Esophagus squamous epithelium (tissue), 5 donors: ENCODE data around the gene IRF7. TPM values are rescaled to one million over a fixed set of nuclear protein-coding genes. Genes with fewer than 3 reads are reported as not detected.
"Not testable (repeated sequence)": the region's sequence is repeated elsewhere in the genome, so short reads cannot be mapped to it uniquely, and the experiment has no call there.

ENCODE experiments used
- DNase-seq: peaks from one replicate; lab custom pipeline; 2025; lab: John Stamatoyannopoulos, UW
- H3K27ac ChIP-seq, 4 donors: fragments of 200-600 bp; sonication (generic); one replicate each; pipeline ENCODE4 v1.5.1; 2016 to 2019; ENCODE audit warnings: mild to moderate bottlenecking in 1 of 4
- H3K27me3 ChIP-seq, 4 donors: fragments of 200-600 bp; sonication (generic); 1 replicate in 3 of 4; 2 replicates in 1 of 4; pipeline versions ENCODE4 v1.5.1 to v1.6.0; 2017 to 2021; ENCODE audit warnings: antibody characterized with exemption in 1 of 4
- H3K36me3 ChIP-seq, 3 donors: fragments of 200-600 bp; sonication (generic); one replicate each; pipeline ENCODE4 v1.5.1; 2016 to 2019
- H3K4me1 ChIP-seq, 3 donors: fragments of 200-600 bp; sonication (generic); one replicate each; pipeline ENCODE4 v1.5.1; 2017 to 2019
- H3K4me3 ChIP-seq, 4 donors: fragments of 200-600 bp; sonication (generic); 1 replicate in 3 of 4; 2 replicates in 1 of 4; pipeline ENCODE4 v1.5.1; 2016 to 2019; ENCODE audit warnings: mild to moderate bottlenecking in 2 of 4, moderate library complexity in 1 of 4
- H3K9me3 ChIP-seq, 3 donors: fragments of 200-600 bp; sonication (generic); one replicate each; pipeline ENCODE4 v1.5.1; 2016 to 2019
- POLR2A ChIP-seq, 4 donors: fragments of 450-650 bp; IDR thresholded peaks; one replicate each; pipeline ENCODE4 v1.6.1; 2017; ENCODE audit warnings: antibody characterized with exemption in 4 of 4, mild to moderate bottlenecking in 4 of 4, moderate library complexity in 3 of 4
- WGBS, 2 donors: methylation state at CpG; one replicate each; pipeline ENCODE4 v1.1.5; 2018; 5-methylcytosine and 5-hydroxymethylcytosine counted together
- intact Hi-C: fragments of 100-400 bp; cut with DNase I; formaldehyde crosslinking; loops from one replicate; pipeline ENCODE4 v1.15.0; 2022
- total RNA-seq, 4 donors: library from RNA; depleted of rRNA; stranded (reverse); fragments of >200 nt; gene quantifications; one replicate each; pipeline ENCODE4 v1.1.0, GENCODE V29; 2016
- TF ChIP-seq, protein P1 (sequence below), 6 experiments: fragments of 450-650 bp in 4 of 6; fragments of 200-600 bp in 2 of 6; sonication (generic) in 2 of 6; IDR thresholded peaks; one replicate each; pipeline ENCODE4 v1.5.1; 2016 to 2019; ENCODE audit warnings: antibody characterized with exemption in 6 of 6, mild to moderate bottlenecking in 4 of 6, moderate library complexity in 4 of 6
- donor health status: DM: yes; HTN: yes; CAD: no.

The IRF7 gene
- total RNA-seq, 4 donors from 2014 or later = 16.9 to 26.3 (median 20.2) TPM

DNA sequence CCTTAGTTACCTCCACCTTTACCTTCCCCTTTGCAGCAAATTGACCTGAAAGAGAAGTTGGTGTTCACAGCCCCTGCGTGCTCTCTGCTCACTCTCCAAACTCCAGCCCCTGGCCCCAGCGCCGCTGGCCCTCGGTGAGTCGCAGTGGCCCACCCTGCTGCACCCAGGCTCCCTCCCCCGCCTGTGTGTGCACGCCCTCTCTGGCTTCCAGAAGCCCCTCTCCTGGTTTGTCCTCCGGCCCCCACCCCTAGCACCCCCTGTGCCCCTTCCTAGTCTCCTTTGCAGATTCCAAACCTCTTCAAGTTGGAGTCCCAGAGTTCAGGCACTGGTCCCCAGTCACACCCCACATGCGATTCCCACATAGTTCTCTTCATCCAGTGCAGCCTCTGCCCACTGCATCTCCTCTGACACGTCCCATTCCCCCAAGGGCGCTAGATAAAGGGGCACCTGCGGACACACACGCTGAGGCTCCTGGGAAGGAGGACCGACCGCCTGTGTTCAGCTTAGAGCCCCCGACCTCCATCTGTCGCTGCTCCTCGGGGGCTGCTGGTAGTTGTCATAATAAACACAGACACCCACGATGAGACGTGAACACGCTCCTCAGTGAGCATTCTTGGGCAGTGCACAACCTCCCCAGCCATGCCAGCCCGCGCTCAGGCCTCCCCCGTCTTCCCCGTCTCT is 41.0 kb downstream of the IRF7 start:
- 19 to 42% methylated on average over 13 to 18 of the region's 25 CpGs for WGBS, 2 donors

DNA sequence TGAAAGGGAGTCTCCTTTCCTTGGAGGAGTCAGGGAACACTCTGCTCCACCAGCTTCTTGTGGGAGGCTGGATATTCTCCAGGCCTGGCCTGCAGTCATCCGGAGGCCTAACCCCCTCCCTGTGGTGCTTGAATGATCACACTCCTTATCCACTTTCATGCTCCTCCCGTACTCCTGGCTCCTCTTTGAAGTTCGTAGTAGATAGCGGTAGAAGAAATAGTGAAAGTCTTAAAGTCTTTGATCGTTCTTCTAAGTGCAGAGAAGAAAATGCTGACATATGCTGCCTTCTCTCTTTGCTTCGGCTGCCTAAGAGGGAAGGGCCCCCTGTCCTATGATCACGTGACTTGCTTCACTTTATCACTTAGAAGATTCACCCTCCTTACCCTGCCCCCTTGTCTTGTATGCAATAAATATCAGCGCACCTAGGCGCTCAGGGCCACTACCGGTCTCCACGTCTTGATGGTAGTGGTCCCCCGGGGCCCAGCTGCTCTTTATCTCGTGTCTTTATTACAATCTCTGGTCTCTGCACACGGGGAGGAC is 41.6 kb downstream of the IRF7 start:
- H3K9me3 ChIP-seq, H3K36me3 ChIP-seq, DNase-seq, H3K27me3 ChIP-seq, intact Hi-C loops, H3K27ac ChIP-seq: not testable (repeated sequence)
- H3K4me1 ChIP-seq = peaks cover 32 to 52% (median 40%) of the 10 kb centered on the region in 3 donors
- H3K4me3 ChIP-seq = peak overlapping the region in 2 of 4 donors; percentile 87 to 97
- 56 to 62% methylated on average over 11 of the region's 14 CpGs for WGBS, 2 donors

More for the DNA sequence above, 41.0 kb downstream of the IRF7 start:
- no peak for DNase-seq
- no peaks in the 10 kb centered on the region for H3K36me3 ChIP-seq
- H3K27me3 ChIP-seq = peaks cover 0 to 9% (median 0%) of the 10 kb centered on the region in 4 donors
- peak overlapping the region in 3 of 4 donors; percentile 73 to 89 (median 84) for H3K27ac ChIP-seq
- no peak for TF ChIP-seq POLR2A (IDR thresholded peaks at IDR 0.05)
- TF ChIP-seq, protein P1, sequence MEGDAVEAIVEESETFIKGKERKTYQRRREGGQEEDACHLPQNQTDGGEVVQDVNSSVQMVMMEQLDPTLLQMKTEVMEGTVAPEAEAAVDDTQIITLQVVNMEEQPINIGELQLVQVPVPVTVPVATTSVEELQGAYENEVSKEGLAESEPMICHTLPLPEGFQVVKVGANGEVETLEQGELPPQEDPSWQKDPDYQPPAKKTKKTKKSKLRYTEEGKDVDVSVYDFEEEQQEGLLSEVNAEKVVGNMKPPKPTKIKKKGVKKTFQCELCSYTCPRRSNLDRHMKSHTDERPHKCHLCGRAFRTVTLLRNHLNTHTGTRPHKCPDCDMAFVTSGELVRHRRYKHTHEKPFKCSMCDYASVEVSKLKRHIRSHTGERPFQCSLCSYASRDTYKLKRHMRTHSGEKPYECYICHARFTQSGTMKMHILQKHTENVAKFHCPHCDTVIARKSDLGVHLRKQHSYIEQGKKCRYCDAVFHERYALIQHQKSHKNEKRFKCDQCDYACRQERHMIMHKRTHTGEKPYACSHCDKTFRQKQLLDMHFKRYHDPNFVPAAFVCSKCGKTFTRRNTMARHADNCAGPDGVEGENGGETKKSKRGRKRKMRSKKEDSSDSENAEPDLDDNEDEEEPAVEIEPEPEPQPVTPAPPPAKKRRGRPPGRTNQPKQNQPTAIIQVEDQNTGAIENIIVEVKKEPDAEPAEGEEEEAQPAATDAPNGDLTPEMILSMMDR (IDR thresholded peaks at IDR 0.05) = no peak
- no peaks in the 10 kb centered on the region for H3K9me3 ChIP-seq
- H3K4me1 ChIP-seq = peaks cover 34 to 52% (median 41%) of the 10 kb centered on the region in 3 donors
- H3K4me3 ChIP-seq = peak overlapping the region; percentile 58 to 97 (median 74)
- intact Hi-C loops = loop anchor here (5.0 kb wide), 1 partner anchor 38 kb away; no protein-coding TSS in a partner anchor

DNA sequence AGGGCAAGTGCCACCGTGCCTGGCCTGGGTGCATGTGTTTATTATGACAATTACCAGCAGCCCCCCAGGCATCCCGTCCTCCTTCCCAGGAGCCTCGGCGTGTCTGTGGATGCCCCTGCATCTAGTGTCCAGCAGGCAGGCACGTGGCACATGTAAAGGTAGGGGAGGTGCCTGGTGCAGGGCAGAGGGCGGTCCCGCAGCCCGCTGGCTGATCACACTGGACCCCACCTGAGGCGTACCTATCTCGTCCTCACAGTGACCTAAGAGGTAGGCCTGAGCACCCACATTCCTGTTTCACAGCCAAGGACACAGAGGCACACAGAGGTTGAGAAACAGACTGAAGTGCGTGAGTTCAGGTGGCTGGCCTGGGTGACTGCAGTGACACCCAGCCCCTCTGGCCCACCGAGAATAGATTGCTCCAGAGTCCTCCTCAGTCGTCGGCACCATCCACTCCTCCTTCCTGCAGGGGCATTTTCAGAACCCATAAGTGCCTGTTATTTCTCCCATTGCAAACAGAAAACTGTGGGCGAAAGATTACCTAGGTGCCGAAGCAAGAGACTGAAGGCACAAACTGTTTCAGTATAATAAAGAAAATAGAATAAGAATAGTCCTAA is 42.5 kb downstream of the IRF7 start:
- Histone ChIP-seq H3K4me3 (no peak overlapping the region), H3K27me3 (peaks cover 0 to 9% (median 0%) of the 10 kb centered on the region in 4 donors), H3K4me1 (peaks cover 24 to 47% (median 34%) of the 10 kb centered on the region in 3 donors), H3K36me3 (no peaks in the 10 kb centered on the region), H3K27ac (no peak overlapping the region), H3K9me3 (no peaks in the 10 kb centered on the region)
- WGBS, 2 donors = 84 to 87% methylated on average over 6 to 10 of the region's 16 CpGs
- no peak for DNase-seq
- TF ChIP-seq, protein P1 (IDR thresholded peaks at IDR 0.05) = no peak
- TF ChIP-seq POLR2A (IDR thresholded peaks at IDR 0.05) = no peak
- intact Hi-C loops = no loop called here

DNA sequence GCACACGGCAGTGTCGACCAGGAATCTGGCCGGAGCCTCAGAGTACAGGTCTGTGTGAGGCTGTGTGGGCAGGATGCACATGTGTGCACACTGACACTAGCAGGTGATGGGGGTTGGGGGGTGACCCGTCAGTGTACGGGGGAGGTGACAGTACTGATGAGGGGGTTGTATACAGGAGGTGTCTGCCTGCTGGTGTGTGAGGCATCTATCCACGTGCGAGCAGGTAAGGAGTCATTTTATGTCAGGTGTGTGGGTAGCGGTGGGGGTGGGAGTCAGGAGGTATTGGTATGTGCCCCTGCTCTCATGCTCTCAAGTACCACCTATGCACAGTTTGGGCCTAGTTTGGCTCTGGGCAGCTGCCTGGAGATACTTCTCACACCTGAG is 44.0 kb downstream of the IRF7 start:
- intact Hi-C loops = no loop called here
- H3K9me3 ChIP-seq = no peaks in the 10 kb centered on the region
- no peaks in the 10 kb centered on the region for H3K36me3 ChIP-seq
- DNase-seq = no peak
- H3K27ac ChIP-seq = no peak overlapping the region
- no peak overlapping the region for H3K4me3 ChIP-seq
- WGBS, 2 donors = 87 to 90% methylated on average over 5 to 6 of the region's 8 CpGs
- peaks cover 0 to 9% (median 0%) of the 10 kb centered on the region in 4 donors for H3K27me3 ChIP-seq
- no peak for TF ChIP-seq POLR2A (IDR thresholded peaks at IDR 0.05)
- TF ChIP-seq, protein P1 (IDR thresholded peaks at IDR 0.05) = no peak
- peaks cover 18 to 46% (median 19%) of the 10 kb centered on the region in 3 donors for H3K4me1 ChIP-seq

DNA sequence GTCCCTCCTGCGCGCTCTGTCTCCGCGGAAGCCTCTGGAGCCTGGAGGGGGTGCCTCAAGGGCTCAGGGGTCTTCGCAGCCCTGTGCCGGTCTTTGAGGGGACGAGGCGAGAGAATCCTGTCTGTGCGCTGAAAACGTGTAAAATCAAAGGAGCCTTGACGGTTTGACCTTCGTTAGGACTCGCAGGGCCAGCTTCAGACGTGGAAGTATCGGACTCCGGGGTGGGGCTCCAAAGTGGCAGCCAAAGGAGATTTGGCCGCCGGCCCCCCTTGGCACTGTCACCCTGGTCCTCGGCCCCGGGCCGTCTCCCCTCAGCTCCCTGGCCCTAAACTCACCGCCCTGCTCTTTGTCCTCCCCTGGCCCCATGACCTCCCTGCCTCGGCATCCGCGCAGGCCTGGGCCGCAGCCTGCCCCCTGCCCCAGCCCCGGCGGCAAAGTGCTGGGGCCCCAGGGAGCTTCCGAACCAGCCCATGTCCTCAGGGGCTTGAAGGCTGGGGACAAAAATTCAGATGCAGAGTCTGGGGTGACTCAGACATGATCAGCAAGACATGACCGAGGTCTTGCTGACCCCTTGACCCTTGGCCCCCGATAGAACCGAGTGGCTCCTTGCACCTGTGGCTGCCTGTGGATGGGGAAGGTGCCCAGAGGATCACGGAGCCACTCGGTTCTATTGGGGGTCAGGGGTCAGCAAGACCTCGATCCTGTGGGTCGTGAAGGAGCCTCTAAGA is 46.4 kb downstream of the IRF7 start:
- no peaks in the 10 kb centered on the region for H3K27me3 ChIP-seq
- no peaks in the 10 kb centered on the region for H3K9me3 ChIP-seq
- peak overlapping the region; percentile 93 to 96 (median 96) for H3K27ac ChIP-seq
- DNase-seq = no peak
- intact Hi-C loops = loop anchor here (5.0 kb wide), 1 partner anchor 48 kb away; the partner anchor contains the start of gene IRF7
- peak overlapping the region; percentile 65 to 90 (median 66) for H3K4me3 ChIP-seq
- TF ChIP-seq POLR2A (IDR thresholded peaks at IDR 0.05) = no peak
- TF ChIP-seq, protein P1 (IDR thresholded peaks at IDR 0.05) = no peak
- peaks cover 7 to 51% (median 11%) of the 10 kb centered on the region in 3 donors for H3K4me1 ChIP-seq
- WGBS, 2 donors = 21 to 48% methylated on average over 15 to 20 of the region's 36 CpGs
- H3K36me3 ChIP-seq = no peaks in the 10 kb centered on the region
